ENCODE measurements around the gene PYROXD2. TPM values are rescaled to one million over a fixed set of nuclear protein-coding genes. Genes with fewer than 3 reads are reported as not detected.

The PYROXD2 gene
- total and polyA plus RNA-seq, 2 of the 8 experiments (the other 6 are each of a cell fraction or from before 2014, with no cell fraction given), result 3.2 to 5.4 TPM

GRCh38 chr10:98383869-98384268, 31.1 kb downstream of the PYROXD2 start:
- no peak overlapping the region for H2BK15ac ChIP-seq (ENCODE audit: low read length)
- H4K91ac ChIP-seq (replicated peaks; ENCODE audit: insufficient read length, low read length), result no peak overlapping the region
- H2BK12ac ChIP-seq (ENCODE audit: low read depth, low read length), result no peak overlapping the region
- H3K27ac ChIP-seq (ENCODE audit: low read depth, low read length), result no peak overlapping the region
- CTCF ChIA-PET (ENCODE audit: partially characterized antibody), result interaction anchor here (1.6 kb wide), 1 partner anchor 11 kb away, joined by 6 read pairs; no protein-coding TSS in a partner anchor
- H4K8ac ChIP-seq (ENCODE audit: extremely low read depth, insufficient read depth, low read length), result no peak overlapping the region
- H2BK120ac ChIP-seq (replicated peaks; ENCODE audit: low read depth, low read length), result no peak overlapping the region
- no peak overlapping the region for H3K14ac ChIP-seq (ENCODE audit: insufficient read length)
- H2BK20ac ChIP-seq (ENCODE audit: low read length), result no peak overlapping the region
- no peak overlapping the region for H3K4me3 ChIP-seq (ENCODE audit: extremely low read depth in 1 of 4, insufficient read depth in 2 of 4, low read depth in 3 of 4, low read length in 4 of 4)
- no peak for DNase-seq (ENCODE audit: low read depth in 1 of 2, low spot score in 2 of 2)
- POLR2A ChIA-PET (ENCODE audit: partially characterized antibody), result interaction anchor here (0.6 to 1.0 kb wide), 3 partner anchors 8 to 1849 kb away, joined by 3 read pairs; no protein-coding TSS in a partner anchor
- H4K20me1 ChIP-seq (replicated peaks in 1 of 2; ENCODE audit: control insufficient read depth in 1 of 2, insufficient read depth in 2 of 2, low read length in 2 of 2), result no peaks in the 10 kb centered on the region
- H3K23ac ChIP-seq (ENCODE audit: insufficient read length), result no peak overlapping the region
- H3K79me1 ChIP-seq (ENCODE audit: low read depth, low read length), result no peaks in the 10 kb centered on the region
- H3K79me2 ChIP-seq (ENCODE audit: control insufficient read depth in 1 of 2, insufficient read depth in 2 of 2, low read length in 2 of 2), result no peaks in the 10 kb centered on the region
- no peak overlapping the region for H3K9ac ChIP-seq (replicated peaks in 1 of 4; ENCODE audit: extremely low read depth in 1 of 4, low read depth in 3 of 4, low read length in 3 of 4)
- H3K23me2 ChIP-seq (ENCODE audit: low read depth, low read length), result no peaks in the 10 kb centered on the region
- no peak overlapping the region for H3K18ac ChIP-seq (ENCODE audit: extremely low read depth, low read length)
- H3K4me1 ChIP-seq (replicated peaks in 1 of 4; ENCODE audit: control insufficient read depth in 3 of 4, insufficient read depth in 4 of 4, low read length in 3 of 4), result peaks cover 2 to 6% (median 4%) of the 10 kb centered on the region in 4 experiments; a peak in 3 of 7 replicates
- H3K9me3 ChIP-seq (ENCODE audit: insufficient read depth in 2 of 2, low read depth in 1 of 2, low read length in 1 of 2), result no peaks in the 10 kb centered on the region
- H2AFZ ChIP-seq (ENCODE audit: low read length), result no peak overlapping the region
- H3K4me2 ChIP-seq (ENCODE audit: insufficient read depth in 1 of 2, low read depth in 2 of 2, low read length in 2 of 2), result no peak overlapping the region
- H3K27me3 ChIP-seq (replicated peaks in 1 of 4; ENCODE audit: control insufficient read depth in 3 of 4, extremely low read depth in 1 of 4, insufficient read depth in 3 of 4, low read length in 3 of 4), result no peaks in the 10 kb centered on the region
- no peak overlapping the region for H3K4ac ChIP-seq (replicated peaks; ENCODE audit: insufficient read length, low read depth, low read length)
- no peak overlapping the region for H3K56ac ChIP-seq (replicated peaks; ENCODE audit: insufficient read length, low read depth, low read length)
- FAIRE-seq, result no peak
- no peak overlapping the region for H2AK5ac ChIP-seq (ENCODE audit: low read depth, low read length)
- 89% methylated on average over 4 of the region's 6 CpGs; no CpG with 5 or more reads in 1 of the 2 experiments for WGBS, 2 experiments (ENCODE audit: extremely low coverage in 1 of 2, insufficient coverage in 1 of 2, insufficient read length in 1 of 2, insufficient replicate concordance in 2 of 2, low coverage in 1 of 2, low lambda C conversion rate in 2 of 2, missing lambda C conversion rate in 1 of 2)
- no peak overlapping the region for H2BK5ac ChIP-seq (ENCODE audit: low read depth, low read length)
- H4K5ac ChIP-seq (ENCODE audit: insufficient read length, low read depth, low read length), result no peak overlapping the region
- H3K36me3 ChIP-seq (ENCODE audit: control insufficient read depth in 2 of 4, insufficient read depth in 4 of 4, low read length in 3 of 4), result no peaks in the 10 kb centered on the region
- TF ChIP-seq MAX (IDR thresholded peaks at IDR 0.05) (no peak), RFX5 (IDR thresholded peaks at IDR 0.05; ENCODE audit: borderline replicate concordance, low read depth, low read length) (no peak)

Measured in H1 (cell line).